Stimulated activated CD4-positive, alpha-beta T cell treated with anti-CD3 and anti-CD28 coated beads, TNF-alpha, amount 100 ng/mL, for 1 hour (primary cell): ENCODE measurements around the gene RB1.
"Not testable (repeated sequence)": the region's sequence is repeated elsewhere in the genome, so short reads cannot be mapped to it uniquely, and the experiment has no call there.

Experiments used
- DNase-seq, 3 donors: peaks; one replicate each; pipeline ENCODE4 v3.0.0-alpha.2; 2020; ENCODE audit warnings: low read depth in 3 of 3, low spot score in 1 of 3

RB1 gene

GRCh38 chr13:48448285-48448958 is 144.9 kb downstream of the RB1 start:
- DNase-seq, result no peak

DNA sequence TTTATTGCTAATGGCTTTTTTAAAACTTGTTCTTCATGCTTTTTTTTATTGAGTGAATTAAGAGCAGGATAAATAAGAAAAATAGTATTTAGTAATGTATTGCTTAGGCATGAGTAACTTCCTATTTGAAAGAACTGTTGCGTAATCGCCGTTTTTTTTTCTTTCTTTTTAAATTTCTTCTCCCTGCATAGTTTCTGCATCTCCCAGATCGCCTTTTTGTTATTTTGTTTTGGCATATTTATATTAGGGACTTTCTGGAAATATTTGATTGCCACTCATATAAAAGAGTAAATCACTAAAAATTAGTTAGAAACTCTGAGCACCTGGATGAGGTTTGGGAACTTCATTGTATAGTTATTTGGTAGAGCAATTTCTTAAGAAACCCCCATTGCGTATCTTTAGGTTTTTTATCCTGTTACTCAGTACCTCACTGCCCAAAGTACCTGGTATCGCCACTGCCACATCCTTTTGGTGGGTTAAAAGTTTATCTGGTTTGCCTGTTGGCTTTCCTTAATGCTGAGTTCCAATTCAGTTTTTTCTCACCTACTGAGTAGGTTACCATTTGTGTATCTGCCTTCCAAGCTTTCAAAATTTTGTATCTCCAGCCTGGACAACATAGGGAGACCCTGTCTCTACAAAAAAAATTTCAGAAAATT is 145.5 kb downstream of the RB1 start:
- DNase-seq, result no peak

- no peak for DNase-seq
These were observed 146.1 kb downstream of the RB1 start for GRCh38 chr13:48449656-48450055.

DNA sequence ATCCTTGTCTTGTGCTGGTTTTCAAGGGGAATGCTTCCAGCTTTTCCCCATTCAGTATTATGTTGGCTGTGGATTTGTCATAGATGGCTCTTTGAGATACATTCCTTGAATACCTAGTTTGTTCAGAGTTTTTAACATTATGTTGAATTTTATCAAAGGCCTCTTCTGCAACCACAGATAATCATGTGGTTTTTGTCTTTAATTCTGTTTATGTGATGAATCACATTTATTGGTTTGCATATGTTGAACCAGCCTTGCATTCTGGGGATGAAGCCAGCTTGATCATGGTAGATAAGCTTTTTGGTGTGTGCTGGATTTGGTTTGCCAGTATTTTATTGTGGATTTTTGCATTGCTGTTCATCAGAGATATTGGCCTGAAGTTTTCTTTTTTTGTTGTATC is 147.6 kb downstream of the RB1 start:
- DNase-seq, result not testable (repeated sequence)

- DNase-seq, result no peak
These were observed 153.0 kb downstream of the RB1 start for GRCh38 chr13:48456546-48456945.

DNA sequence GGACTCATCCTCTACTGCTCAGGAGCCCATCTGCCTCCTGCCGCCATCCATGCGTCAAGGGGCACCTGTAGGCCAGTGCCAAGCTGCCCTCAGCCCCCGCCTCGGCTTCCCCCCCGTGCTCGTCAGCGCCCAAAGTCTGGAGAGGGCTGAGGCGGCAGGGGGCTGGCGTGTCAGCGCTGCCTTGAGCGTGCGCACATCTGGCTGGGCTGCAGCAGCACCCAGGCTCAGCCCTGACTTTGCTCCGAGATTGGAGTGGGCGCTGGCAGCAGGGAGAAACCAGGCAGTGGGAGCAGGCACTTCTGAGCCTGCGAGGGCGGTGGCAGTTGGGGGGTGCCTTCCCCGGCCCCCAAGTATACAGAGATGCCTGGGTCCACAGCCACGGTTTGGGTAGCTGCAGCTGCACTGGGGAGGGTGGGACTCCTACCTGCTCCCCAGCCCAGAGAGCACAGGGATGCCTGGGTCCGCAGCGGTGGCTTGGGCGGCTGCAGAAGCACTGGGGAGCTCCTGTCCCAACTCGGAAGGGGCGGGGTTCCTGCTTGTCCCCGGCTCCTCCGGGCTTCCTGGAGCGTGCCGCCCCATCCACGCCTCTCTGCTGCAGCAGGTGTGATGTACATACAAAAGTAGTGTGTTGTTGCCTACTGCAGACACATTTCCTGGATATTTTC is 154.2 kb downstream of the RB1 start:
- DNase-seq, result no peak

GRCh38 chr13:48475230-48475629 is 171.7 kb downstream of the RB1 start:
- DNase-seq, result no peak

DNA sequence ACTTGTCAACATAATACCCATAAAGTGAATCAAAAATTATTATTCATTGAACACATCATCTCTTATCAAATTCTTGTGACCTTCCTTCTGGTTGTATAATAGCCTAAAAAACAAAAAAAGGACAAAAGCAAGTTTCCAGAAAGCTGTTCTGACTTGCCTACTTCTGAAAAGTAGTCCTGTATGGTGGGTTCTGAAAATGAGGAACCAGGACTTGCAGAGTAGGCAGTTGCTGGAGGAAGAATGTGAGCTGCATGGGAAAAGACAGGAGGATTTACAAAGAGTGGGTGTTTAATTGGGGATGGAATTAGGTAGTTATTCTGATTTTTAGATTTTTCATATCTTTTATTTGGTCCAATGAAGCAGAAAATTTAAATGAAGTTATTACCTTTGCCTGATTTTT is 172.7 kb downstream of the RB1 start:
- no peak for DNase-seq

- DNase-seq, result no peak
These were observed 173.1 kb downstream of the RB1 start for GRCh38 chr13:48476686-48477085.

DNA sequence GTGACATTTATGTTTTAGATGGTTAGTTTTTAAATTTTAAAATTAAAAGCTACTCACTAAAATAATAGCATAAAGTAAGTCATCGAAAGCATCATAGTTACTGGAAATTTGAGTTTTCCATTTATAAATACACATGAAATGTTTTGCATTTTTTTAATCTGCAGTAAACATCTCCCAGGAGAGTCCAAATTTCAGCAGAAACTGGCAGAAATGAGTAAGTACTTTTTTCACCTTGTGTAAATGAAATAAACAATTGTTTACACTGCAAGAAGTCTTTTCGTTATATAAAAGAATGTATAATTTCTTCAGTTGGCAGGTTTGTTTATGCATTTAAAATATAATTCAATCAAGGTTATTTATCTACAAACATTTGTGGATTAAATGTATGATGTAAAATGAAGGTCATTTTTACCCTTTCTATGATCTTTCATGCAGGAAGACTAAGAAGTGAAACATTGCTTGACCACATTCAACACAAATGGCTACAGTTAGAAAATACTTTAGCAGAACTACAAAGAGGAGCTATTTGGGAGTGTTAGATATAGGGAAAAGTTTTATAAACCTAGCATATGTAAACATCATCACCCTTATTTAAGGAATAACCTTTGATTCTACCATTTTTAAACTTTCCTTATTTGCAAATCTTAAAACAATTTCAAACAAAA is 173.8 kb downstream of the RB1 start:
- DNase-seq, result no peak

- DNase-seq, result no peak
These were observed 174.8 kb downstream of the RB1 start for GRCh38 chr13:48478391-48478790.

GRCh38 chr13:48483575-48483974 is 180.0 kb downstream of the RB1 start:
- no peak for DNase-seq

GRCh38 chr13:48485432-48485831 is 181.9 kb downstream of the RB1 start:
- DNase-seq, result no peak

- DNase-seq, result no peak
These were observed 182.8 kb downstream of the RB1 start for GRCh38 chr13:48486362-48486761.

DNA sequence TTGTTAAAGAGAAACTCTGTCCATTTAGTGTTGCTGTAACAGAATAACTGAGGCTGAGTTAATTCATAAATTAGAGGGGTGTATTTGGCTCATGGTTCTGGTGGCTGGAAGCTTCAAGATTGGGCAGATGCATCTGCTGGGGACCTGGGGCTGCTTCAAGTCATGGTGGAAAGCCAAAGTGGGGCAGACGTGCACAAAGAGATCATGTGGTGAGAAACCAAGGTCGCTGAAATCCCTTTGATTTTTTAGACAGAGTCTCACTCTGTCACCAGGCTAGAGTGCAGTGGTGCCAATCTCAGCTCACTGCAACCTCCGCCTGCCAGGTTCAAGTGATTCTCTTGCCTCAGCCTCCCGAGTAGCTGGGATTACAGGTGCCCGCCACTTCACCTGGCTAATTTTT is 183.3 kb downstream of the RB1 start:
- DNase-seq, result no peak

DNA sequence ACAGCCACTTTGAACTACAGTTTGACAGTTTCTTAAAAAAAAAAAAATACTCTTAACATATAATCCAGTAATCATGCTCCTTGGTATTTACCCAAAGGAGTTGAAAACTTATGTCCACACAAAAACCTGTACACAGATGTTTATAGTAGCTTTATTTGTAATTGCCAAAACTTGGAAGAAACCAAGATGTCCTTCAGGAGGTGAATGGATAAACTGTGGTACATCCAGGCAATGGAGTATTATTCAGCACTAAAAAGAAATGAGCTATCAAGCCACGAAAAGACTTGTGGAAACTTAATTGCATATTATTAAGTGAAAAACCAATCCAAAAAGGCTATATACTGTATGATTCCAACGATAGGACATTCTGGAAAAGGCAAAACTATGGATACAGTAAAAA is 184.4 kb downstream of the RB1 start:
- DNase-seq, result no peak

GRCh38 chr13:48488995-48489394 is 185.4 kb downstream of the RB1 start:
- no peak for DNase-seq

DNA sequence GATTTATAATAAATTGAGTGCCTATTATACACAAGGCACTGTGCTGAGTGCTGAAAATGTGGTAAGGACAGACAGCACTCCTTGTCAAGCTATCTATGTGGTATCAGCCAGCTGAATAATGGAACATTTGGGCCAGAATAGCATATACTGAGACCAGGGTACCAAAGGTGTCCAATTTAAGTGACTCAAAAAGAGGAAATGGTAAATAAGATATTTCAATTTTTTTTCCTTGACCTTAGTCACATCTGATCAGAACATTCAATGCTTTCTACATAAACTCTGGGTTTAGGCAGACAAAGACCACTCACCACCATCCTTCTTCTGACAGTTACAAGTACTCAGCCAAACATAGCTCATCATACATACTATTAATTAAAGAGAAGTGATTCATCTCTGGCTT is 186.1 kb downstream of the RB1 start:
- no peak for DNase-seq

- no peak for DNase-seq
These were observed 186.7 kb downstream of the RB1 start for GRCh38 chr13:48490241-48490640.

DNA sequence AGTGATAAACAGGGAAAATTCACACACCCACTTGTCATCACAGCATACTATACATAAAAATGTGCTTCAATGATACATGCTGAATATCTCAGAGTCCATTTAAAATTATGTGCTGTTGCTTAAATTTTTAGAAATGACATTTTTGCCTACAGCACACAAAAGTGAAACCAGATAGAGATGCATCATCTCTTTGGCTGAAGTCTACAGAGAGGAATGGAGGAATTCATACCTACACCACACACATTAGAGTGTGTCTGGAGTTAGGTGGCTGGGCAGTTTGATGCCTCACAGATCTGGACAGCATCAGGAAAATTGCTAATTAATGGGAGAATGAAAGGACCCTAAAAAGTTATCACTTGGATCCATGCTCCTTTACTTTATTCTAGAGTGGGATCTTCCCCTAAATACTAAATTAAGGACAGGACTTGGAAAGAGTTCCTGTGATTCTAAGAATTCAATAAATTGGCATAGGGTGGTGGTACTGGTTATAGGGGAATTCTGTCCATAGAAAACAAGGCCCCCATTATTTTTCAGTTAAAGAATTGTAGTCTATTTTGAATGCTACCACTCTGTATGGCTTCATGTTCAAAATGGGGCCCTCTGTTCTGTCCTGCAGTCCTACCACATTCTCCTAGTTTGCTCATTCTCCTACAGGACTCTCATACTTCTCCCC is 188.0 kb downstream of the RB1 start:
- DNase-seq, result no peak

- no peak for DNase-seq
These were observed 188.5 kb downstream of the RB1 start for GRCh38 chr13:48492096-48492440.
